OCI-LY7 (cell line): ENCODE results near the gene CD164.

Source experiments
- EZH2phosphoT487 ChIP-seq: fragments of 200-600 bp; sonication (generic); IDR thresholded peaks from 2 replicates; pipeline ENCODE4 v1.6.1; 2018; ENCODE audit warnings: low read depth, borderline replicate concordance, mild to moderate bottlenecking, mixed run types, antibody characterized with exemption, low read length, moderate library complexity, mixed read lengths
- TF ChIP-seq, protein P1 (sequence below): fragments of 200-600 bp; sonication (generic); conservative IDR thresholded peaks from 2 replicates; pipeline ENCODE4 v1.5.1; 2014; ENCODE audit warnings: mild to moderate bottlenecking, antibody characterized with exemption, low read length, moderate library complexity, mixed read lengths

DNA sequence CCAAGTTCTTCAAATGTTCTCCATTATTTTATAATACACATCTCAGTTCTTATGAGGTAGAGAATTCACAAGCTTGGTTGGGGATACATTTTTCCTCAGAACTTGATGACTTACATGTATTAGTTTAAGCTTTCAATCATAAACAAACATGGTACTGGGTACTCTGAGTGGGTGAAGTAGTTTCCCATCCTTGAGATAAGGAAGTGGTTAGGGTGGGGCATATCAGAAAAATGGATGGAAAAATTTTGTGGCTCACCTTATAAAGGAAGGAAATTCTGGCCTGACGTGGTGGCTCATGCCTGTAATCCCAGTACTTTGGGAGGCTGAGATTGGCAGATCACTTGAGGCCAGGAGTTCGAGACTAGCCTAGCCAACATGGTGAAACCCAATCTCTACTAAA, 52.0 kb downstream of the CD164 start:
- TF ChIP-seq, protein P1, sequence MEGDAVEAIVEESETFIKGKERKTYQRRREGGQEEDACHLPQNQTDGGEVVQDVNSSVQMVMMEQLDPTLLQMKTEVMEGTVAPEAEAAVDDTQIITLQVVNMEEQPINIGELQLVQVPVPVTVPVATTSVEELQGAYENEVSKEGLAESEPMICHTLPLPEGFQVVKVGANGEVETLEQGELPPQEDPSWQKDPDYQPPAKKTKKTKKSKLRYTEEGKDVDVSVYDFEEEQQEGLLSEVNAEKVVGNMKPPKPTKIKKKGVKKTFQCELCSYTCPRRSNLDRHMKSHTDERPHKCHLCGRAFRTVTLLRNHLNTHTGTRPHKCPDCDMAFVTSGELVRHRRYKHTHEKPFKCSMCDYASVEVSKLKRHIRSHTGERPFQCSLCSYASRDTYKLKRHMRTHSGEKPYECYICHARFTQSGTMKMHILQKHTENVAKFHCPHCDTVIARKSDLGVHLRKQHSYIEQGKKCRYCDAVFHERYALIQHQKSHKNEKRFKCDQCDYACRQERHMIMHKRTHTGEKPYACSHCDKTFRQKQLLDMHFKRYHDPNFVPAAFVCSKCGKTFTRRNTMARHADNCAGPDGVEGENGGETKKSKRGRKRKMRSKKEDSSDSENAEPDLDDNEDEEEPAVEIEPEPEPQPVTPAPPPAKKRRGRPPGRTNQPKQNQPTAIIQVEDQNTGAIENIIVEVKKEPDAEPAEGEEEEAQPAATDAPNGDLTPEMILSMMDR: no peak
- no peak for TF ChIP-seq EZH2phosphoT487
